Occipital lobe (tissue), 2 donors: Measurements from ENCODE around the gene ICAM2. TPM values are rescaled to one million over a fixed set of nuclear protein-coding genes. Genes with fewer than 3 reads are reported as not detected.
"Not testable (repeated sequence)": the region's sequence is repeated elsewhere in the genome, so short reads cannot be mapped to it uniquely, and the experiment has no call there.

Experiments used
- DNase-seq: peaks from one replicate; lab custom pipeline; 2025; lab: John Stamatoyannopoulos, UW
- total RNA-seq: library from RNA; depleted of rRNA; stranded (reverse); fragments of >200 nt; gene quantifications from one replicate; pipeline ENCODE4 v1.2.3, GENCODE V29; 2014

ICAM2 gene
- total RNA-seq, 1 donor from 2014 or later = 8.4 TPM

DNA sequence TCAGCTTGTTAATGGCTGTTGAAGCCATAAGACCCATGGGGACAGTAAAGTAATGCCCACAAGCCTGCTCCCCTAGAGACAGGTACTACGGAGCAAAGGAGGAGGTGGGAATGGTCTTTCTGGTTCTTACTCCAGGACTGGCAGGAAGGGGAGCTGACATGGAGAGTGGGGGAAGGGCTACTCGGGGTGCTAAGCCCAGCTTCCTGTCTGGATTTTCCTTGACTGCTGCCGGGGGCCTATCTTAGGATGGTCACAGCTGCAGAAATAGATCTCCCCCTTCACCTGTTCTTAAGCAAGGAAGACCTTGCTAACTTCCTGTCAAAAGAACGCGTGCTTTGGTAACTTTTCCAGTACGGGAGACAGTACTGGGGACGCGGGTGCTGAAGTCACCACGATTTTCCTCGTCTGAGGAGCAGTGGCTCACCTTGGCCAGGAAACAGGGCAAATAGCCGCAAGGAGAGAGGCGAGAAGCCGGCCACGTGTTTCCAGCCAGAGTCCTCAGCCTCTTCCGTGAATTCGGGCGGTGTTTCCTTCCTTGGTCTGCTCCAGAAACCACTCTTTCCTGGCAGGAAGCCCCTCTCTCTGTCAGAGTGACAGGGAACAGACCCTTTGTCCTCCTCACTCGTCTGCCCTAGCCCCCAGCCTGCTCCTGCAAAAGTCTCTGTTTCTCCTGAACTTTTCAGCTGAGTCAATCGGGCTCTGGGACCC is 22.9 kb downstream of the ICAM2 start:
- no peak for DNase-seq

DNA sequence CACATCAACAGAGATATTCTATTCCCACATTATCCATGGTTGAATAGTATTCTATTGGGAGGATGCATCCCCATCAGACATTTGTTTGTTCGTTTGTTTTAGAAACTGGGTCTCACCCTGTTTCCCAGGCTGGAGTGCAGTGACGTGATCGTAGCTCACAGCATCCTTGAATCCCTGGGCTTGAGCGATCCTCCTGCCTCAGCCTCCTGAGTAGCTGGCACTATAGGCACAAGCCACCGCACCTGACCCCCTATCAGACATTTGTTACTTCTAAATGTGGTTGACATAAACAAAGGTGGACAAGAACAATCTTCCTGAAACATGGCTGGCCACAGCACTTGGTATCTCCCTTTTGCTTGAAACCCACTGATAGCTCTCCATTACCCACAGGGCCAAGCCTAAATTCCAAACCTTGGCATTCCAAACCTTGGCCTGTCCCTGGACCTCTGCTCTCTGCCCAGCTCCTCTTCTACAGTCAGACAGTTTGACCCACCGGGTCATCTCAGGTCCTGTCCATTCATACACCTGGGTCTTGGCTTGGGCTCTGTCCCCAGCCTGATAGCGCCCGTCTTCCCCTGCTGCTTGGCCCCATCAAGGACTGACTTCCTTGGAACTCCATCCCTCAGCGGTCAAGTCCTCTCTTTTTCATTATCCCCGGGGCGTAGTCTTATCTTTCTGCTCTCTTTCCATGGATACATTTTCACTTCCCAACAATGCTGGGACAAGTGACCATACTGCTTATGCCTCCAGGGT is 23.8 kb downstream of the ICAM2 start:
- no peak for DNase-seq

GRCh38 chr17:63995626-63996025 is 24.8 kb downstream of the ICAM2 start:
- DNase-seq = no peak

DNA sequence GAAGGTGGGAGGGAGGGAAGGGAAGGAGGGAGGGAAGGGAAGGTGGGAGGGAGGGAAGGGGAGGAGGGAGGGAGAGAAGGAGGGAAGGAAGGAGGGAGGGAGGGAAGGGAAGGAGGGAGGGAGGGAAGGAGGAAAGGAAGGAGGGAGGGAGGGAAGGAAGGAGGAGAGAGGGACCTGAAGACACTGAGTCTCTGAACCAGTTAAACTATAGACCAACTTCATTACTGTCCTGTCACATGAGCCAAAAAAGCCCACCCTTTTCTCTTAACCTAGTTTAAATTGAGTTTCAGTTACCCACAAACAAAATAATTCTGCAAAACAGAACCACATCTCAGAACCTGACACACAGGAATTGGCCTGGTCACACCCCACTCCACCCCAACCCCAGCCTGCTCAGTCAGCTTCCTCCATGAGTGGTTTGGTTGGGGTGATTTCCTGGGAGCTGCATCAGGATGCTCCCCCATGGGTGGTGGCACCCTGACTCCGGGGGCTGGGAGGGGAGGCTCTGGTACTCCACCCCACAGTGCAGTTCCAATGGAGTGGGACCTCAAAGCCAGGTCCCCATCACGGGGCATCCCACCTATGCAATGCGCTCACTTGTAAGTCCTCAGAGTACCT is 27.0 kb downstream of the ICAM2 start:
- no peak for DNase-seq

GRCh38 chr17:63991611-63992010 is 28.8 kb downstream of the ICAM2 start:
- DNase-seq = no peak

DNA sequence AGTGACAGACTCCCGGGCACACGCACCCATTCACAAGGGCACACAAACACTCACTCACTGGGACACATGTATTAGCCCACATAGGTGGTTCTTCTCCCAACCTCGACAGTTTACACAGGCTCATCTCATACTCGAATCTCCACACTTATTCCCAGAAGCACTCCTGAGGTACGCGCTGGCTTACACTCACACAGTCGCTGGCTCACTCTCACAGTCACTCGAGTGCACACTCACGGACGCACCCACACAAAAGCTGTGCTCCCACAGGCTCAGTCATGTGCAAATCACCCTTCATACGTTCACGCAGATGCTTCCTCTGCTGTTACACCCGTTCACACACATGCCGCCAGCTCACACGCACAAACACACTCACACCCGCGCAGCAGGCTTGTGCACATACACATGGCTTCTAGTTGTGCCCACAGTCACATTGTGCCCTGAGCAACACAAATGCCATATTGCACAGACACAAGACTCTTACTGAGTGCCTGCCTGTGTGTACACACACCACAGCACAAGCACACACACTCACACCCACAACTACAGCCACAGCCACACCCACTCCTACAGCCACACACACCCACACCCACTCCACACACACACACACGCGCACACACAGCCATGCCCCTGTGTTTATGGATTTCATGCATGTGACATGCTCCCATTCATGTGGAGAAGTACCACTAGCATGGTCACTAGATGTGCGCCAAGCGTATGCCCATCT is 30.6 kb downstream of the ICAM2 start:
- DNase-seq = no peak

DNA sequence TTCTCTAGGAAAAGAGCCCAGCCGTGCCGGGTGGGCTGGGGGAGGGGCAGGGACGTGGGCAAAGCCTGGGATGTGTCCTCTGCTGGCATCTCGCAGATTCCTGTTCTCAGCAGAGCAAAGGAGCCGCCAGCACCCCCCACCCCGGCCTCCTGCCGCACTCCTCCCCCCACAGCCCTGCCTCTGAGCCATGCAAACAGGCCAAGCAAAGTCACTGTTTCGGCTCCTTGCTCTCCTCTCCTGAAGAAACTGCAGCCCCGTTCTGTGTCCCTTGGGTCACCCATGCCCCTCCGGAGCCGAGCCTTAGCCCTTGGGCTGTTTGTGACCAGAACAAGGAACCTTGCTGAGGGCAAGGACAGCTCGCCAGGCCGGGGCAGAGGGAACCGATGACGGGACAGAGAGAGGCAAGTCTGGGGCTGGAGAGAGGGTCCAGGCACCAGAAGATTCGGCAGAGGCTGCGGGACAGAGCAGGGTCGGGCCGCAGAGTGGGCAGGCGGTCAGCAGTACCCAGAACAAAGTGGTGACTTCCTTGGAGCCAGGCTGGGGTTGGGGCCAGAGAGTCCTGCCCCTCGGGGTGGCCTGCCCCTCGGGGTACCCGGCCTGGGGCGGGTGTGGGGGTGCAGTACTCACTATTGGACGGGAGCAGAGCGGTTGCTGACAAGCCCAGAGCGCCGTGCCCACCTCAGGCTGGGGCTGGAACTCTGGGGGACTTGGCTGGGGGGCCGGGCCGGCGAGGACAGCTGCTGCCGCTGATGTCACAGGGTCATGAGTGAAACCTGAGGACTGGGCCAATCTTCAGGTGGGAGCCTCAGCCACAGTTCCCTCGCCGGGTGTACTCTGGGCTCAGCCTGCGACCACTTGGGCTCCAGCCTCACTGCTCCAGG is 31.5 kb downstream of the ICAM2 start:
- DNase-seq = no peak

- no peak for DNase-seq
These were observed 32.3 kb downstream of the ICAM2 start for GRCh38 chr17:63988127-63988478.

DNA sequence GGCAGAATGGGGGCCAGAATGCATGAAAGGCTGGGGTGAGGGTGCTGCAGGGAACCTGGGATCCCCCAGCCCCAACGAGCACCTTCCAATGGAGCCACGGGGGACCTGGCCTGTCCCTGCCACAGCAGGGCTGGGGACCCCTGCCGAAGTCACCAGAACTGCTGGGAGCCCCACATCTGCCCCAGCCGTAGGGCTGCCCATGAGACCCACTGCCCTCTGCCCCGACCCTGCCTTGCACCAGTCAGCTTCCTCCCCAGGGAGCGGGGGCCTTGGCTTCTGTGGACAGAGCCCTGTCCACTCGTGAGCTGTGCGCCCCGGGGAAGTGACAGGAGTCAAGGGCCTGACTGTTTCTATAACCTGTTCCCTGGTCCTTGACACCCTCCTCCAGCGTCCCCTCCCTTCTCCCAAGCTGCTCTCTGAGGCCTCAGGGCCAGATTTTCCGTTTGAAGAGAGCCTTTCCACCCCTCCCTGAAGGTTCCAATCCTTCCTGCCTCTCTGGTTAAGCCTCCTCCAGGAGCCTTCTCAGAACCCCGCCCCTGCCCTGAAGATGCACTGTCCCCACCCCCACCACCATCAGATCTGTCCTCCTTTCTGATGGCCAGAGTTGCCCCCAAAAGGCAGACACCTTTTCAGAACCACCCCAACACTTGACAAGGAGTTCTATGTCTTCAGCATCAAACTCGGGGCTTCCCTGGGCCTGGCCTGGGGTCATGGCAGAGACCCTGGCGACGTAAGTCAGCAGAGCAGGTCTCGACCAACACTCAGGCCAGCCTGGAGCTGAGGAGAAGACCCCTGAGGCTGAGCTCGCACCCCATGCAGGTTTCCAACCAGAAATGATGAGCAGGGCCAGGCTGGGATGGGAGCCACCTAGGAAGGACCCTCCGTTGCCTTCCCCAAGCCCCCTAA is 33.0 kb downstream of the ICAM2 start:
- DNase-seq = no peak

DNA sequence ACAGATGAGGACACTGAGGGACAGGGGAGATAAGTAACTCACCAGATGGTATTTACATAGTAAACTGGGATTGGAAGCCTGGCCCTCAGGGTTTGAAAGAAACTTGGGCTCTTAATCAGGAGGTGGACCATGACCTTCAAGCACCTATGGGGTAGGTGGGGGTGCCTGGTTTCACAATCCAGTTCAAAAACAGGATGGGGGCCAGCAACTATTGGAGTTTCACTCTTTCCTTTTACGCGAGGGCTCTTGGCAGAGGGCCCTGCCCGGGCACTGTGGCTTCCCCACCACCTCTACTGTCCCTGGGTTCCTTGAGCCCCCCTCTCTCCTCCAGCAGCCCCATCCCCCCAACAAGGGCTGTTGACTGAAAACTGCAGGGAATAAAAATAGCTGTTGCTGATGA is 33.6 kb downstream of the ICAM2 start:
- no peak for DNase-seq

DNA sequence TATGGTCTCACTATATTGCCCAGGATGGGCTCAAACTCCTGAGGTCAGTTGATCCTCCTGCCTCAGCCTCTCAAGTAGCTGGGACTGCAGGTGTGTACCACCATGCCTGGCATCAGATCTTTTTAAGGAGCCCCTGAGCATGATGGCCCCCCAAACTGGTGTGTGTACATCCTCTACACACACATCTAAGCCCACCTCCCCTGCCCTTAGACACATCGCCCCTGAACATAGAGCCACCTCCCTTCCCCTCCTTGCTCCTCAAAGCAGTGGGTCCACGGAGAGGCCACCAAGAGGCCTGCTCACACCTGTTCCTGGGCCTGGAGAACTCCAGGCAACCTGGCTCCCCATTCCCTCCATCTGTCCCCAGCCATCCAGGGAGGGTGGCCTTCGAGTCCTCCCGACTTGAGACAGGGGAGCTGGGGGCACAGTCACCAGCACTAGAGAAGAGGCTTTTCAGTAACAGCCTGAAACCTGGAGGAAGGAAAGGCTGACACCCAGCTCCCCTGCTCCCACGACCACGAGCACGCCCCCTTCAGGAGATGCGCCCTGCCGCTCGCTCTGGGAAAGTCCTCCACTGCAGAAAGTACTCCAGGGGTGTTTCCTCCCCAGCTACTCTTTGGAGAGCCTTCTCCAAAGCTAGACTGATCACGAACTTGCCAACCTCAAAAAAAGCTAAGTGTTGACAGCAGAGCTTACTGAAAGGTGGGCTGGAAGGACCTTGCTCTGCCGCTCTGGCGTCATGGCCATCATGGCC is 34.9 kb downstream of the ICAM2 start:
- no peak for DNase-seq

- no peak for DNase-seq
These were observed 35.6 kb downstream of the ICAM2 start for GRCh38 chr17:63984651-63985386.

DNA sequence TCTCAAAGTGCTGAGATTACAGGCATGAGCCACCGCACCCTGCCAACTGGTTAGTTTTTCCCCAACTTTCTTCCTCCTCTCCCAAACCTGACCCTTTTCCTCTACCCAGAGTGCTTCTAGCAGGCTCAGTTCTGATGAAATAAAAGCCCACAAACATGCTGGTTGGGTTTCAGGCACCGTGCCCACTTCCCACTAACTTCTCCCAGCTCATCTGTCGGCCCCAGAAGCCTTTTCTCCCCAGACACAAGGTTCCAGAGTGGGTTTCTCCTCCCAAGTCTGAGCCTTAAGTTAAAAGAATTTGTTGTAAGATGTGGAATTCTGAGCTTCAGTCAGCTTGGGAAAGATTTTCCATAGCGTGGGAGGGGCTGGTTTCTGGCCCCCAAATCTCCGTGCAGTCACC is 36.2 kb downstream of the ICAM2 start:
- no peak for DNase-seq

GRCh38 chr17:63983320-63983719 is 37.1 kb downstream of the ICAM2 start:
- no peak for DNase-seq

DNA sequence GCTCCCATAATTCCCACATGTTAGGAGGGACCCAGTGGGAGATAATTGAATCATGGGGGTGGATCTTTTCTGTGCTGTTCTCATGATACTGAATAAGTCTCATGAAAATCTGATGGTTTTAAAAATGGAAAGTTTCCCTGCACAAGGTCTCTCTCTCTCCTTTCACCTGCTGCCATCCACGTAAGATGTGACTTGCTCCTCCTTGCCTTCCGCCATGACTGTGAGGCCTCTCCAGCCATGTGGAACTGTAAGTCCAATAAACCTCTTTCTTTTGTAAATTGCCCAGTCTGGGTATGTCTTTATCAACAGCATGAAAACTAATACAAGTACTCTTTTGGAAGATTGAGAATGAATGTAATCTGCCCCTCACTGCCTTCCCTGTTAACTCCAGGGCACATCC is 37.8 kb downstream of the ICAM2 start:
- not testable (repeated sequence) for DNase-seq

DNA sequence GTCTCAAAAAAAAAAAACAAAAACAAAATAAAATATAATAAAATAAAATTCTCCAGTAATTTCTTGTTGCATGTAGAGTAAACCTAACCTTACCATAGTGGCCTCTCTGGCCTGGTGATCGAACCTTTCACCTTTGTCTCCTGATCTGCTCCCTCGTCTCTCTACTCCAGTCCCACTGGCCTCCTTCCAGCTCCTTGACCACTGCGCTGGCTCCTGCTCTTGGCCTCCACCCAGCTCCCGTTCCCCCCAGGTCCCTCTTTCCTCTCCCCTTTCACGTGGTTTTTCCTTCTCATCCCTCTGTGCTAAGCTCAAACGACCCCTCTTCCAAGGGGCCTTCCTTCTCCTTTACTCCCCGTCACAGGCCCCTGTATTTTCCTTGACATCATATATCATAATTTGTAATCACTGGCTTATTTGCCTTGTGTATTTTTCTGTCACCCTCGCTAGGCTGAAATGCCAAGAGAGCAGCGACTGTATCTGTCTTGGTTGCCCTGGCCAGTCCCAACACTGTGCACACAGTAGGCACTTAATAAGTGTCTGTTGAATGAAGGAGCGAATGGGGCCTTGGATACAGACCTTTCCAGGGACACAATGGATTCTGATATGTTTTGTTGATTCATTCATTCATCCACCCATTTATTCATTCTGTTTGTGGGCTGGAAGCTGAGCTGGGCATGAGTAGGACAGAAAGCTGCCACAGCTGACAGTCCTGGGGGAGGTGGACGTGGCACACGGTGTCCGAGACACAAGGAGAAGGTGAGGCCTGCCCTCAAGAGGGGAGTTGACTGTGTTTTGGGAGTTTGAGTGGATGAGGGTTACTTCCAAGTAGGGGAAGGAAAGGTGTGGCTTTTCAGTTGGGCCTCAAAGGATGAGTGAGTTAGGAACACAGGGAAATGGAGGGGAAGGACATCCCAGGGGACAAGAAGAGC is 41.9 kb downstream of the ICAM2 start:
- DNase-seq = no peak

GRCh38 chr17:63976702-63977101 is 43.7 kb downstream of the ICAM2 start:
- DNase-seq = no peak
